ENCODE results near the gene RFT1. TPM values are rescaled to one million over a fixed set of nuclear protein-coding genes. Genes with fewer than 3 reads are reported as not detected.

Gene RFT1
- total RNA-seq, 1 donor from 2014 or later, result 10.5 TPM

Other genes starting within 250 kb of the RFT1 start
- 23.0 TPM for gene STIMATE, start 232.9 kb downstream of the RFT1 start, total RNA-seq (ENCODE audit: unreplicated experiment)
- 6.5 TPM for gene SFMBT1, start 84.4 kb downstream of the RFT1 start, total RNA-seq (ENCODE audit: unreplicated experiment)
- 5.4 TPM for gene PRKCD, start 30.8 kb upstream of the RFT1 start, total RNA-seq (ENCODE audit: unreplicated experiment)
- 265 TPM for gene TKT, start 125.6 kb upstream of the RFT1 start, total RNA-seq (ENCODE audit: unreplicated experiment)
- 41.6 TPM for gene DCP1A, start 217.1 kb upstream of the RFT1 start, total RNA-seq (ENCODE audit: unreplicated experiment)